ENCODE results near the gene SUPT20HL1.
"Not testable (repeated sequence)": the region's sequence is repeated elsewhere in the genome, so short reads cannot be mapped to it uniquely, and the experiment has no call there.

The SUPT20HL1 gene

GRCh38 chrX:24360272-24360671 is at the start of gene SUPT20HL1:
Gene SUPT20HL1 (plus strand): TSS chrX:24360639. CDS start chrX:24362761, 2,122 bp downstream.
- no peak for DNase-seq

- not testable (repeated sequence) for DNase-seq
Measured at GRCh38 chrX:24310916-24311315, 49.5 kb upstream of the SUPT20HL1 start.

- not testable (repeated sequence) for DNase-seq
Measured at GRCh38 chrX:24311507-24312248, 48.8 kb upstream of the SUPT20HL1 start.

GRCh38 chrX:24312249-24312607 is 48.2 kb upstream of the SUPT20HL1 start:
- not testable (repeated sequence) for DNase-seq

- no peak for DNase-seq
Measured at GRCh38 chrX:24314019-24314635, 46.3 kb upstream of the SUPT20HL1 start, which contains the start of gene SUPT20HL2. Gene SUPT20HL2 (minus strand): TSS chrX:24314069. CDS start chrX:24313315, 754 bp downstream.

- no peak for DNase-seq
Measured at GRCh38 chrX:24316111-24316510, 44.3 kb upstream of the SUPT20HL1 start.

- DNase-seq: no peak
Measured at GRCh38 chrX:24317567-24317966, 42.9 kb upstream of the SUPT20HL1 start.

- no peak for DNase-seq
Measured at GRCh38 chrX:24321741-24322395, 38.6 kb upstream of the SUPT20HL1 start.

GRCh38 chrX:24325231-24325630 is 35.2 kb upstream of the SUPT20HL1 start:
- no peak for DNase-seq

GRCh38 chrX:24332878-24333277 is 27.6 kb upstream of the SUPT20HL1 start:
- DNase-seq: no peak

GRCh38 chrX:24333371-24333770 is 27.1 kb upstream of the SUPT20HL1 start:
- no peak for DNase-seq

GRCh38 chrX:24334461-24334860 is 26.0 kb upstream of the SUPT20HL1 start:
- no peak for DNase-seq

- DNase-seq: no peak
Measured at GRCh38 chrX:24335871-24336270, 24.6 kb upstream of the SUPT20HL1 start.

GRCh38 chrX:24339911-24340310 is 20.5 kb upstream of the SUPT20HL1 start:
- DNase-seq: peak; percentile 17

GRCh38 chrX:24340501-24340900 is 19.9 kb upstream of the SUPT20HL1 start:
- DNase-seq: no peak

- no peak for DNase-seq
Measured at GRCh38 chrX:24341795-24342194, 18.6 kb upstream of the SUPT20HL1 start.

GRCh38 chrX:24343719-24344118 is 16.7 kb upstream of the SUPT20HL1 start:
- DNase-seq: peak; percentile 36

GRCh38 chrX:24347881-24348280 is 12.6 kb upstream of the SUPT20HL1 start:
- no peak for DNase-seq

- no peak for DNase-seq
Measured at GRCh38 chrX:24350217-24350616, 10.2 kb upstream of the SUPT20HL1 start.

- no peak for DNase-seq
Measured at GRCh38 chrX:24355095-24355494, 5.3 kb upstream of the SUPT20HL1 start.

GRCh38 chrX:24357106-24357505 is 3.3 kb upstream of the SUPT20HL1 start:
- DNase-seq: no peak

- not testable (repeated sequence) for DNase-seq
Measured at GRCh38 chrX:24362089-24362745, 1.8 kb downstream of the SUPT20HL1 start.

GRCh38 chrX:24363432-24364181 is 3.2 kb downstream of the SUPT20HL1 start:
- DNase-seq: not testable (repeated sequence)

Data from MV-4-11 (cell line).